ENCODE data around the gene RUNX3. TPM values are rescaled to one million over a fixed set of nuclear protein-coding genes. Genes with fewer than 3 reads are reported as not detected.

The RUNX3 gene
- polyA plus RNA-seq, 3 donors, result 4.4 to 27.9 (median 6.7) TPM

DNA sequence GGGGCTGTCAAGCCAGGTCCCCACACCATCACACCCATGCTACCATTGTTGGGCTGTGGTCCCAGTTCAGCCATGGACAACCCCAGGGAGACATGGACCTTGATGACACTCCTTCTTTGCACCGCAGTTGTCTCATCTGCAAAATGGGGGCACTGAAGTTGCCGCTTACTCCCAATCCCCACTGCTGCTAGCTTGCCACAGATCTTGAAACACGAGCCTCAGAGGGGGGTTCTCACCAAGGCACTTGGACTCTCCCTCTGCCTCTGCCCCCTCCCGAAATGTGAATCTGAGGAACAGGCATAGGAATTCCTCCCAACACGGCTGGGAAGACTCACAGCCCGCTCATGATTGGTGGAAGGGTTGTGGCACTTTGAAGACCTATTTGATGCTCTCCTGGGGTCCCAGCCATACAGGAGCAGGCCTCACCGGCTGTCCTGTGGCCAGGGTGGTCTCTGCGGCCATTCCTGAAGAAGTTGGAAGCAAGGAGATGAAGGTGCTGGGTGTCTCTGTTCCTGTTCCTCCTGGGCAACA, 31.1 kb downstream of the RUNX3 start:
- peaks cover 11 to 22% of the 10 kb centered on the region in 2 donors for H3K36me3 ChIP-seq (replicated peaks in 1 of 2; ENCODE audit: control insufficient read depth in 1 of 2, insufficient read depth in 2 of 2, low read length in 2 of 2)
- no peaks in the 10 kb centered on the region for H3K79me2 ChIP-seq (ENCODE audit: insufficient read depth, low read length)
- no peak for DNase-seq
- H3K27ac Mint-ChIP-seq, result peak overlapping the region in 2 of 7 donors; percentile 6 to 40
- peaks cover 3% of the 10 kb centered on the region for H3K4me1 Mint-ChIP-seq
- no peaks in the 10 kb centered on the region for H3K4me1 ChIP-seq (ENCODE audit: control insufficient read depth in 1 of 2, insufficient read depth in 2 of 2, low read length in 2 of 2)
- H4K20me1 ChIP-seq (ENCODE audit: insufficient read depth, low read length), result peaks cover 36% of the 10 kb centered on the region
- intact Hi-C loops (cut with micrococcal nuclease), result loop anchor here (2.0 to 5.0 kb wide), 2 partner anchors 50 to 52 kb away; no protein-coding TSS in a partner anchor
- H3K9ac ChIP-seq (ENCODE audit: insufficient read depth, low read length, poor library complexity, severe bottlenecking), result no peak overlapping the region
- no peaks in the 10 kb centered on the region for H3K9me3 ChIP-seq (replicated peaks in 1 of 2; ENCODE audit: control insufficient read depth in 1 of 2, insufficient read depth in 1 of 2, low read length in 2 of 2)
- H3K27me3 Mint-ChIP-seq (ENCODE audit: low read depth in 3 of 3), result peaks cover 3 to 16% (median 3%) of the 10 kb centered on the region in 3 donors
- 100% methylated on average over 5 of the region's 8 CpGs for WGBS (ENCODE audit: insufficient coverage)
- peaks cover 11 to 19% of the 10 kb centered on the region in 2 donors for H3K36me3 Mint-ChIP-seq
- peaks cover 0 to 4% of the 10 kb centered on the region in 2 donors for H3K27me3 ChIP-seq (ENCODE audit: control insufficient read depth in 2 of 2, insufficient read depth in 2 of 2, low read length in 2 of 2)
- no peak overlapping the region for H3K4me3 Mint-ChIP-seq
- TF ChIP-seq CTCF (IDR thresholded peaks at IDR 0.05), result no peak
- no peak overlapping the region for H2AFZ ChIP-seq (ENCODE audit: insufficient read depth, low read depth, low read length, poor library complexity, severe bottlenecking)
- H3K9me3 Mint-ChIP-seq, result peaks cover 0 to 5% (median 0%) of the 10 kb centered on the region in 7 donors
- no peak overlapping the region for H3K27ac ChIP-seq (ENCODE audit: low read depth in 1 of 2, low read length in 2 of 2)
- no peak overlapping the region for H3K4me2 ChIP-seq (replicated peaks; ENCODE audit: extremely low read depth, low read length, poor library complexity, severe bottlenecking)
- H3K4me3 ChIP-seq (replicated peaks in 1 of 3; ENCODE audit: low read depth in 2 of 3, low read length in 3 of 3), result no peak overlapping the region

DNA sequence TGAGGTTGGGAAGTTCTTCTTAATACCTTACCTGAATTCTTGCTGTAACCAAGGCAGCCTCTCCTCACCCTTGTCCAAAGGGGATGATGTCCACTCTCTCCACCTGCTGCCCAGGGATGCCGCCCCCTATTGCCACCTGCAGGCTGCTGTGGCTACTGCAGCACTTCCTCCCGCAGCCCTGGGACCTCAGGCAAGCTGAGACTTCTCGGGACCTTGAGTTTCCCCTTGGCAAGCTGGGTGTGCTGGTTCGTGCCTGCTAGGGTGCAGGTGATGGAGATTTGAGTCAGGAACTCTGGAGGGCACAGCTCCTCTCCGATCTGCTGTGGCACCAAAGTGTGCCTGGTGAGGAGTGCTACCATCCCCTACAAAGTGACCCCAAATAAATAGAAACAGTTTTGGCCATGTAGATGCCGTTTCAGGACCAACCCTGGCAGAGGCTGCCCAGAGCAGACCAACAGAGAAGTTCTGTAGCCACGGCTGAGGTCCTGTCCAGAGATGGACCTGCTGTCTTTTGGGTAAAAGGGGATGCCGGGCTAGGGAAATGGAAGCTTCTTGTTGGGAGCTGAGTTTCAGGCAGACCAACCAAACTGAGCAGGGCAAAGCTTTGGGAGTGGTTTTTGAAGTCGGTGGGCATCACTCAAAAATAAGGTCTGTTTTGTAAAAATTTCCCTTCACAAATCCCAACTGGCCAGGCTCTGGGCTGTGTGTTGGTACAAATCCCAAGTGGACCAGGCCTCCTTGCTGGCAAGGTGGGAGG, 31.7 kb downstream of the RUNX3 start:
- peaks cover 3 to 16% (median 3%) of the 10 kb centered on the region in 3 donors for H3K27me3 Mint-ChIP-seq (ENCODE audit: low read depth in 3 of 3)
- H3K4me1 ChIP-seq (ENCODE audit: control insufficient read depth in 1 of 2, insufficient read depth in 2 of 2, low read length in 2 of 2), result no peaks in the 10 kb centered on the region
- H3K9ac ChIP-seq (ENCODE audit: insufficient read depth, low read length, poor library complexity, severe bottlenecking), result no peak overlapping the region
- H3K9me3 Mint-ChIP-seq, result peaks cover 0 to 5% (median 0%) of the 10 kb centered on the region in 7 donors
- no peaks in the 10 kb centered on the region for H3K79me2 ChIP-seq (ENCODE audit: insufficient read depth, low read length)
- 54% methylated on average over 4 of the region's 9 CpGs for WGBS (ENCODE audit: insufficient coverage)
- H2AFZ ChIP-seq (ENCODE audit: insufficient read depth, low read depth, low read length, poor library complexity, severe bottlenecking), result no peak overlapping the region
- peaks cover 3% of the 10 kb centered on the region for H3K4me1 Mint-ChIP-seq
- peak; percentile 40 to 61 (median 53) for DNase-seq
- H3K4me2 ChIP-seq (replicated peaks; ENCODE audit: extremely low read depth, low read length, poor library complexity, severe bottlenecking), result no peak overlapping the region
- H3K27ac ChIP-seq (ENCODE audit: low read depth in 1 of 2, low read length in 2 of 2), result no peak overlapping the region
- no peak overlapping the region for H3K4me3 Mint-ChIP-seq
- H3K9me3 ChIP-seq (replicated peaks in 1 of 2; ENCODE audit: control insufficient read depth in 1 of 2, insufficient read depth in 1 of 2, low read length in 2 of 2), result no peaks in the 10 kb centered on the region
- peak; percentile 93 for TF ChIP-seq CTCF (IDR thresholded peaks at IDR 0.05)
- no peak overlapping the region for H3K4me3 ChIP-seq (replicated peaks in 1 of 3; ENCODE audit: low read depth in 2 of 3, low read length in 3 of 3)
- H4K20me1 ChIP-seq (ENCODE audit: insufficient read depth, low read length), result peaks cover 31% of the 10 kb centered on the region
- H3K27ac Mint-ChIP-seq, result peak overlapping the region in 3 of 7 donors; percentile 6 to 63 (median 40)
- intact Hi-C loops (cut with micrococcal nuclease), result loop anchor here (2.0 to 5.0 kb wide), 2 partner anchors 50 to 51 kb away; no protein-coding TSS in a partner anchor
- peaks cover 0 to 4% of the 10 kb centered on the region in 2 donors for H3K27me3 ChIP-seq (ENCODE audit: control insufficient read depth in 2 of 2, insufficient read depth in 2 of 2, low read length in 2 of 2)
- peaks cover 10 to 15% of the 10 kb centered on the region in 2 donors for H3K36me3 ChIP-seq (replicated peaks in 1 of 2; ENCODE audit: control insufficient read depth in 1 of 2, insufficient read depth in 2 of 2, low read length in 2 of 2)
- peaks cover 8 to 18% of the 10 kb centered on the region in 2 donors for H3K36me3 Mint-ChIP-seq
